Esophagus muscularis mucosa (tissue), 4 donors: ENCODE data around the gene GBX2. TPM values are rescaled to one million over a fixed set of nuclear protein-coding genes. Genes with fewer than 3 reads are reported as not detected.

ENCODE experiments used
- DNase-seq: peaks from one replicate; pipeline ENCODE4 v3.0.0-alpha.2; 2017; ENCODE audit errors: extremely low spot score
- H3K27ac ChIP-seq, 4 donors: fragments of 200-600 bp; sonication (generic); replicated peaks in 1 of 4; 1 replicate in 3 of 4; 2 replicates in 1 of 4; pipeline ENCODE4 v1.5.1; 2016 to 2019; ENCODE audit warnings: mild to moderate bottlenecking in 1 of 4
- H3K27me3 ChIP-seq, 4 donors: fragments of 200-600 bp; sonication (generic); one replicate each; pipeline versions ENCODE4 v1.5.1 to v1.6.0; 2016 to 2019
- H3K36me3 ChIP-seq, 4 donors: fragments of 200-600 bp; sonication (generic); one replicate each; pipeline ENCODE4 v1.5.1; 2016 to 2019
- H3K4me1 ChIP-seq, 4 donors: fragments of 200-600 bp; sonication (generic); one replicate each; pipeline ENCODE4 v1.5.1; 2016 to 2019
- H3K4me3 ChIP-seq, 4 donors: fragments of 200-600 bp; sonication (generic); 1 replicate in 2 of 4; 2 replicates in 2 of 4; pipeline ENCODE4 v1.5.1; 2016 to 2019; ENCODE audit warnings: mild to moderate bottlenecking in 4 of 4, moderate library complexity in 1 of 4
- H3K9me3 ChIP-seq, 4 donors: fragments of 200-600 bp; sonication (generic); 1 replicate in 3 of 4; 2 replicates in 1 of 4; pipeline ENCODE4 v1.5.1; 2016 to 2019
- CTCF ChIP-seq, 3 experiments: fragments of 200-600 bp in 2 of 3; fragments of 450-650 bp in 1 of 3; sonication (generic) in 2 of 3; IDR thresholded peaks; one replicate each; pipeline ENCODE4 v1.5.1; 2017 to 2019; ENCODE audit warnings: antibody characterized with exemption in 3 of 3, mild to moderate bottlenecking in 2 of 3, moderate library complexity in 1 of 3
- EP300 ChIP-seq: sonication (generic); formaldehyde crosslinking; IDR thresholded peaks from one replicate; pipeline ENCODE4 v1.6.1; 2017; ENCODE audit warnings: antibody characterized with exemption
- POLR2A ChIP-seq: fragments of 450-650 bp; IDR thresholded peaks from one replicate; pipeline ENCODE4 v1.6.1; 2017; ENCODE audit warnings: antibody characterized with exemption, moderate library complexity, mild to moderate bottlenecking, low read depth
- POLR2AphosphoS5 ChIP-seq, 2 donors: sonication (generic); formaldehyde crosslinking; IDR thresholded peaks; one replicate each; pipeline ENCODE4 v1.6.1; 2017; ENCODE audit warnings: antibody characterized with exemption in 2 of 2
- WGBS: methylation state at CpG from one replicate; pipeline ENCODE4 v1.1.5; 2018; 5-methylcytosine and 5-hydroxymethylcytosine counted together
- intact Hi-C: fragments of 100-400 bp; cut with DNase I; formaldehyde crosslinking; loops from one replicate; pipeline ENCODE4 v1.15.1; 2023
- total RNA-seq, 4 donors: library from RNA; depleted of rRNA; stranded (reverse); fragments of >200 nt; gene quantifications; one replicate each; pipeline versions ENCODE4 v1.1.0 to v1.2.1, GENCODE V29; 2016

The GBX2 gene
- total RNA-seq, 4 donors from 2014 or later: not detected

GRCh38 chr2:236160366-236161081 is 7.7 kb downstream of the GBX2 start:
- Histone ChIP-seq H3K4me1 (peaks cover 22 to 35% (median 30%) of the 10 kb centered on the region in 4 donors), H3K27me3 (peaks cover 0 to 86% (median 59%) of the 10 kb centered on the region in 4 donors), H3K9me3 (no peaks in the 10 kb centered on the region), H3K36me3 (no peaks in the 10 kb centered on the region), H3K27ac (no peak overlapping the region), H3K4me3 (no peak overlapping the region)
- intact Hi-C loops: no loop called here
- WGBS: 49% methylated on average over 14 of the region's 22 CpGs
- TF ChIP-seq POLR2AphosphoS5 (IDR thresholded peaks at IDR 0.05) (no peak), EP300 (no peak), POLR2A (no peak), CTCF (IDR thresholded peaks at IDR 0.05) (no peak)
- DNase-seq: no peak

- no peak for DNase-seq
- TF ChIP-seq EP300: no peak
- TF ChIP-seq POLR2A: no peak
- TF ChIP-seq POLR2AphosphoS5 (IDR thresholded peaks at IDR 0.05): no peak
- no peak for TF ChIP-seq CTCF (IDR thresholded peaks at IDR 0.05)
- Histone ChIP-seq H3K9me3 (no peaks in the 10 kb centered on the region), H3K4me3 (no peak overlapping the region), H3K27me3 (peaks cover 0 to 79% (median 53%) of the 10 kb centered on the region in 4 donors), H3K4me1 (peaks cover 19 to 27% (median 25%) of the 10 kb centered on the region in 4 donors), H3K36me3 (no peaks in the 10 kb centered on the region), H3K27ac (no peak overlapping the region)
- intact Hi-C loops: no loop called here
- 35% methylated on average over 10 of the region's 33 CpGs for WGBS
Observed at GRCh38 chr2:236159778-236160170, 8.4 kb downstream of the GBX2 start.

DNA sequence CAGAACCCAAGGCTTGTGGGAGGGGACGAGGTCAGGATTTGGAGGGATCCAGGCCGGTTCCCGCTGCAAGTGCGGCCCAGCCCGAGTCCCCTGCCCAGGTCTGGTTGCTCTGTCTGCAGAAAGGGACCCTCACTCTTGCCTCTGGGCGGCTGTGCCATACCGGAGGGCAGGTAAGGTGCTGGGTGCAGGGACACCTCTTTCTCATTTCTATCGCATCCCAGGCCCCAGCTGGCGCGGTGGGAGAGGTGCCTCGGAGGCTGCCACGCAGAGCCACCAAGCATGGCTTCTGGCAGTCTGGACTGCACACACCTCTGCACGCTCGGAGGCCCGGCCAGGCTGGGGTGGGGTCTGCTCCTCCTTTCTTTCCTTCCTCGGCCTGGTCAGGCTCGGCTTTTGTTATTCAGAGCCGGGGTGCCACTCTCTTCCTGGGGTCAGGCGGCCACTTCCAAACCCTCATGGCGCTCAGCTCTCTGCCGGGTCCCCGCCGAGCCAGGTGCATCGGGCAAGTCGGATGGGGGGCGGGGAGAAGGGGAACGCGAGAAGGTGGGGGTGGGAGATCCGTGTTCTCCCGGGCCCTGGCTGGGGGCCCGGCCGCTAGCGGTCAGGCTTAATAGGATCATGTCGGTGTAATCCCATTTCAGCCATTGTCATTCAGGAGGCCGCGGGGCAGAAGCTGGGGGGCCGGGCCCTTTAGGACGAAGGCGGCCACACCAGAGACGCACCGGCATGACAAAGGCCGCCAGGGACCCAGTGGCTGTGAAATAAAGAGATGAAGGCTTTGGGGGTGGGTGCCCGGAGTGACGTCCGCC is 9.0 kb downstream of the GBX2 start:
- no peaks in the 10 kb centered on the region for H3K9me3 ChIP-seq
- H3K27me3 ChIP-seq: peaks cover 0 to 73% (median 47%) of the 10 kb centered on the region in 4 donors
- DNase-seq: no peak
- 29% methylated on average over 29 of the region's 45 CpGs for WGBS
- H3K36me3 ChIP-seq: no peaks in the 10 kb centered on the region
- no peak overlapping the region for H3K4me3 ChIP-seq
- TF ChIP-seq EP300 (no peak), POLR2AphosphoS5 (IDR thresholded peaks at IDR 0.05) (no peak), POLR2A (no peak), CTCF (IDR thresholded peaks at IDR 0.05) (no peak)
- intact Hi-C loops: no loop called here
- H3K27ac ChIP-seq: no peak overlapping the region
- peaks cover 13 to 21% (median 19%) of the 10 kb centered on the region in 4 donors for H3K4me1 ChIP-seq

- 91% methylated on average over 10 of the region's 10 CpGs for WGBS
- intact Hi-C loops: no loop called here
- no peak overlapping the region for H3K4me3 ChIP-seq
- H3K27me3 ChIP-seq: peaks cover 0 to 61% (median 34%) of the 10 kb centered on the region in 4 donors
- no peaks in the 10 kb centered on the region for H3K36me3 ChIP-seq
- H3K9me3 ChIP-seq: peaks cover 0 to 8% (median 7%) of the 10 kb centered on the region in 4 donors
- peaks cover under 1 to 9% (median 7%) of the 10 kb centered on the region in 4 donors for H3K4me1 ChIP-seq
- no peak overlapping the region for H3K27ac ChIP-seq
- no peak for TF ChIP-seq EP300
- no peak for TF ChIP-seq CTCF (IDR thresholded peaks at IDR 0.05)
- no peak for TF ChIP-seq POLR2AphosphoS5 (IDR thresholded peaks at IDR 0.05)
- no peak for TF ChIP-seq POLR2A
- DNase-seq: no peak
Observed at GRCh38 chr2:236157815-236158498, 10.2 kb downstream of the GBX2 start.
